GM10248 (cell line): ENCODE measurements around the gene TRIOBP.

Source experiments
- CTCF ChIA-PET: fragments of 300-600 bp; sonication (Branson Sonifier 250); formaldehyde crosslinking; extraction: SDS; loops from one replicate; lab custom pipeline; 2021; ENCODE audit warnings: antibody characterized with exemption; lab: Yijun Ruan, JAX
- POLR2A ChIA-PET: fragments of 350-650 bp; sonication (Branson Sonifier 250); formaldehyde crosslinking; extraction: SDS; loops from one replicate; lab custom pipeline; 2020; ENCODE audit warnings: antibody characterized with exemption; lab: Yijun Ruan, JAX
- DNase-seq: peaks from one replicate; pipeline ENCODE4 v3.0.0; 2012; ENCODE audit errors: extremely low spot score
- TF ChIP-seq, protein P1 (sequence below): IDR thresholded peaks from 2 replicates; pipeline ENCODE4 v1.5.1; 2012; ENCODE audit warnings: mild to moderate bottlenecking, low read depth; ENCODE audit errors: extremely low read depth, missing control alignments, control extremely low read depth

TRIOBP gene, protein sequence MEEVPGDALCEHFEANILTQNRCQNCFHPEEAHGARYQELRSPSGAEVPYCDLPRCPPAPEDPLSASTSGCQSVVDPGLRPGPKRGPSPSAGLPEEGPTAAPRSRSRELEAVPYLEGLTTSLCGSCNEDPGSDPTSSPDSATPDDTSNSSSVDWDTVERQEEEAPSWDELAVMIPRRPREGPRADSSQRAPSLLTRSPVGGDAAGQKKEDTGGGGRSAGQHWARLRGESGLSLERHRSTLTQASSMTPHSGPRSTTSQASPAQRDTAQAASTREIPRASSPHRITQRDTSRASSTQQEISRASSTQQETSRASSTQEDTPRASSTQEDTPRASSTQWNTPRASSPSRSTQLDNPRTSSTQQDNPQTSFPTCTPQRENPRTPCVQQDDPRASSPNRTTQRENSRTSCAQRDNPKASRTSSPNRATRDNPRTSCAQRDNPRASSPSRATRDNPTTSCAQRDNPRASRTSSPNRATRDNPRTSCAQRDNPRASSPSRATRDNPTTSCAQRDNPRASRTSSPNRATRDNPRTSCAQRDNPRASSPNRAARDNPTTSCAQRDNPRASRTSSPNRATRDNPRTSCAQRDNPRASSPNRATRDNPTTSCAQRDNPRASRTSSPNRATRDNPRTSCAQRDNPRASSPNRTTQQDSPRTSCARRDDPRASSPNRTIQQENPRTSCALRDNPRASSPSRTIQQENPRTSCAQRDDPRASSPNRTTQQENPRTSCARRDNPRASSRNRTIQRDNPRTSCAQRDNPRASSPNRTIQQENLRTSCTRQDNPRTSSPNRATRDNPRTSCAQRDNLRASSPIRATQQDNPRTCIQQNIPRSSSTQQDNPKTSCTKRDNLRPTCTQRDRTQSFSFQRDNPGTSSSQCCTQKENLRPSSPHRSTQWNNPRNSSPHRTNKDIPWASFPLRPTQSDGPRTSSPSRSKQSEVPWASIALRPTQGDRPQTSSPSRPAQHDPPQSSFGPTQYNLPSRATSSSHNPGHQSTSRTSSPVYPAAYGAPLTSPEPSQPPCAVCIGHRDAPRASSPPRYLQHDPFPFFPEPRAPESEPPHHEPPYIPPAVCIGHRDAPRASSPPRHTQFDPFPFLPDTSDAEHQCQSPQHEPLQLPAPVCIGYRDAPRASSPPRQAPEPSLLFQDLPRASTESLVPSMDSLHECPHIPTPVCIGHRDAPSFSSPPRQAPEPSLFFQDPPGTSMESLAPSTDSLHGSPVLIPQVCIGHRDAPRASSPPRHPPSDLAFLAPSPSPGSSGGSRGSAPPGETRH (N-terminal part only)

DNA sequence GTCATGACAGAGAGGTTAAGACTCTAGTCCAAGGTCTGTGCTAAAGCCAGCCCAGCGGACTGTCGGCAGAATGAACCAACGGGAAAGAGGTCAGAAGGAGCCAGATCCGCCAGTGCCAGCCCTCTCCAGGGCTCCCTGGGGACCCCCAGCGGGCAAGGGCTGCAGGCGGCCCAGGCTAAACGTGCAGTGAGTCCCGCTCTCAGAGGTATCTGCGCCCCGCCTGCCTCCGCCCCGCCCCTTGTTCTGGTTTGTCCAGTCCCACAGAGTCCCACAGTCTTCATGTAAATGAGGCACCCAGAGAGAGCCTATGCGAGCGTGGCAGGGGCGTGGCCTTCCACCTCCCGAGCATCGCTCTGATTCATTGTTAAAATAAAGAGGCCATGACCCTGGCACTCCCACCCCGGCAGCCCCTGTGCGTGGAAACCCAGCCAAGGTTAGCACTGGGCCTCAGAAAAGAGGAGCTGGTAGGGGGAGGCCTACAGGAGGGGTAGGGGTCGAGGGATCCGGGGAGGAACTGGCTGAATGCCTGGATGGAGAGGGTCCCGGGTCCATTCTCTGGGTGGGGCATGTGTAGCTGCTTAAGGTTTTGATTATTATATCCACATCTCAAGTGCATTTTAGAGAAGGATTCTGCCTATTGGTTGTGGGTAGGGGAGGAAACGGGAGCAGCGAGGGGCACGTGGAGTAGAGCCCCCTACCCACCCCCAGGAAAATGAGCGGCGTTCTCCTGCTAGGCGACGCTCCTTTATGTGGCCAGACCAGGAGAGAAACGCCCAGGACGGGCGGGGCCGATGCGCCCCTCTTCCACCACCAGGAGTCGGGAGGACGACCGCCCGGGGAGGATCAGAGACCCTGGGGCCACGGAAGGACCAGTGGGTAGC lies at the start of gene TRIOBP:
Gene TRIOBP, plus strand, starts transcription at position 392 of the 881 bp plus-strand sequence. CDS start 4,318 bp downstream, outside the sequence.
- TF ChIP-seq, protein P1, sequence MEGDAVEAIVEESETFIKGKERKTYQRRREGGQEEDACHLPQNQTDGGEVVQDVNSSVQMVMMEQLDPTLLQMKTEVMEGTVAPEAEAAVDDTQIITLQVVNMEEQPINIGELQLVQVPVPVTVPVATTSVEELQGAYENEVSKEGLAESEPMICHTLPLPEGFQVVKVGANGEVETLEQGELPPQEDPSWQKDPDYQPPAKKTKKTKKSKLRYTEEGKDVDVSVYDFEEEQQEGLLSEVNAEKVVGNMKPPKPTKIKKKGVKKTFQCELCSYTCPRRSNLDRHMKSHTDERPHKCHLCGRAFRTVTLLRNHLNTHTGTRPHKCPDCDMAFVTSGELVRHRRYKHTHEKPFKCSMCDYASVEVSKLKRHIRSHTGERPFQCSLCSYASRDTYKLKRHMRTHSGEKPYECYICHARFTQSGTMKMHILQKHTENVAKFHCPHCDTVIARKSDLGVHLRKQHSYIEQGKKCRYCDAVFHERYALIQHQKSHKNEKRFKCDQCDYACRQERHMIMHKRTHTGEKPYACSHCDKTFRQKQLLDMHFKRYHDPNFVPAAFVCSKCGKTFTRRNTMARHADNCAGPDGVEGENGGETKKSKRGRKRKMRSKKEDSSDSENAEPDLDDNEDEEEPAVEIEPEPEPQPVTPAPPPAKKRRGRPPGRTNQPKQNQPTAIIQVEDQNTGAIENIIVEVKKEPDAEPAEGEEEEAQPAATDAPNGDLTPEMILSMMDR = peak; percentile 38

DNA sequence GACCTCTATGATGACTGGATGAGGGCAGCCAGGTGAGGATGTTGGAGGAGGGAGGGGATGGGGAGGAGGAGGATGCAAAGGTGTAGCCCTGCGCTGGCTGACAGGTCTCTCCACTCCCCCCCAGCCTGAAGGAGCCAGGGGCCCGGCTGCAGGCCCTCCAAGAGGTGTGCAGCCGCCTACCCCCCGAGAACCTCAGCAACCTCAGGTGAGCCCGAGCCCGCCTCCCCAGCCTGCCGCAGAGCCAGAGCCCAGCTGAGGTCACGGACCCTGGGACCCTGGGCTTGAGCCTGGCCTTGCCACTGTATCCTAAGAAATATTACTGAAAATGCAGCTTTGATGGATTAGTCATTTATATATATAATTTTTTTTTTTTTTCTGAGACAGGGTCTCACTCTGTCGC lies 49.5 kb upstream of the TRIOBP start:
- POLR2A ChIA-PET = no interaction called here
- DNase-seq = no peak
- TF ChIP-seq, protein P1 = no peak
- CTCF ChIA-PET = interaction anchor here (1.5 to 10.4 kb wide), 2 partner anchors 11 to 18 kb away, joined by 7 to 248 read pairs; partner anchors contain the start of gene PDXP

More for the DNA sequence above, at the start of gene TRIOBP:
- POLR2A ChIA-PET = no interaction called here
- peak; percentile 86 for DNase-seq
- CTCF ChIA-PET = interaction anchor here (1.1 to 5.0 kb wide), 7 partner anchors 14 to 90 kb away, joined by 3 to 27 read pairs (median 4); no protein-coding TSS in a partner anchor

DNA sequence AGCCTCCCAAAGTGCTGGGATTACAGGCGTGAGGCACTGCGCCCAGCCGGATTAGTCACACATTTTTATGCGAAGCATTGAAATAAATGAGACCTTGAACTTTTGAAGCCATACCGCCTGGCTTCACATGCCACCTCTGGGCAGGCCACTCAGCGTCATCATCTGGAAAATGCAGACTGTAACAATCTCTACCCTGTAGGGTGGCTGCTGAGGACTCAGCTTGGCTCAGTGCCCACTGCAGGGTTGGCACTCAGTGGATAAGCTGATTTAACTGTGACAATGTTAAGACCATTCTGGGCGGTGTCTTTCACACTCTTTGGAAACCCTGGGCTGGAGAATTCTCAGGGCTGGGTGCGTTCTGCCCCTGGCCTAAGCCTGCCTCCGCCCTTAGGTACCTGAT lies 48.9 kb upstream of the TRIOBP start:
- CTCF ChIA-PET = interaction anchor here (0.9 to 10.4 kb wide), 4 partner anchors 10 to 33 kb away, joined by 3 to 248 read pairs (median 6); partner anchors contain the start of genes LGALS1 and PDXP
- TF ChIP-seq, protein P1 = no peak
- DNase-seq = no peak
- POLR2A ChIA-PET = no interaction called here

DNA sequence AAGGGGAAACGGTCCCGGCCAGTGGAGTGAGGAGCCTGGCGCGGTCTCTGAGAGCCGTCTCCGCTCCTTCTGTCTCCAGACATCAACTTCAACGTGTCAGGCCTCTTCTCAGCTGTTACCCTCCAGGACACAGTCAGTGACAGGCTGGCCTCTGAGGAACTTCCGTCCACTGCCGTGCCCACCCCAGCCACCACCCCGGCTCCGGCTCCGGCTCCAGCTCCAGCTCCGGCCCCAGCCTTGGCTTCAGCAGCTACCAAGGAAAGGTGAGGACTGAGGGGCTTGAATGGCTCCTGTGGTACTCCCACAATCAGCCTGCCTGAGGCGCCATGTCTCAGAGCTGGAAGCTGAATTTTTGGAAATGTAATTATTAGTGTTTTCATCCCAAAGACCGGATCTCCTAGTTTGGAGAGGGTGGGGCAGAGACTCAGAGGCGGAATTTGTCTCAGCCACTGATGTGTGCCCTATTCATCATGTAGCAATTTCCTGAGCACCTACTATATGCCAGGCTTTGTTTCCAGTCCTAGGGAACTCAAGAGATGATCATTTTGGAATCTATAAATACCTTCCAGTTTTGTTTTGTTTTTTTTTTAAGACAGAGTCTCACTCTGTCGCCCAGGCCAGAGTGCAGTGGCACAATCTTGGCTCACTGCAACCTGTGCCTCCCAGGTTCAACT lies 46.2 kb upstream of the TRIOBP start:
- ChIA-PET CTCF (interaction anchor here (0.8 to 1.1 kb wide), 2 partner anchors 23 to 31 kb away, joined by 3 read pairs; no protein-coding TSS in a partner anchor), POLR2A (no interaction called here)
- TF ChIP-seq, protein P1 = no peak
- DNase-seq = no peak

DNA sequence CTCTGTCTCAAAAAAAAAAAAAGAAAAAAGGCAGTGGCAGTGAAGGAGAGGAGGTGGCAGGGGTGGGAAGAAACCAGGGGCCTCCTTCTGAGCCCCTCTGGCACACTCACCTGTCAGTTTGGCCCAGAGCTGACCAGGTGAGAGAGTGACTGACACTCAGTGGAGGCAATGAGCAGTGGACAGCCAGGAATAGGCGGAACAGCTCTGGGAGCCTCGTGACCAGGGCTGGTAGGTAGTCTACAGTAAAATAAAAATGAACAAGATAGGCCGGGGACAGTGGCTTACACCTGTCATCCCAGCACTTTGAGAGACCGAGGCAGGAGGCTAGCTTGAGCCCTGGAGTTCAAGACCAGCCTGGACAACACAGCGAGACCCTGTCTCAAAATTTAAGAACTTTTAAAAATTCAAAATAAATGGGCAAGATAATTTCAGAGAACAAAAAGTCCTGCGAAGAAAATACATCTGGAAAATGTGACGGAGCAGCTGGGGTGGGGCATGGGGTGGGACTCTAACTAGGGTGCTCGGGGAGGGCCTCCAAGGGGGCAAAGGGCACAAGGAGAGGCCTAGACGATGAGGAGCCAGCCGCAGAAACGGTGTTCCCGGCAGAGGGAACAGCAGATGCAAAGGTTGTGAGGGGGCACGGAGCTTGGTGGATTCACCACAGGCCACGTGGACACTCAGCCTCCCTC lies 42.1 kb upstream of the TRIOBP start:
- ChIA-PET POLR2A (no interaction called here), CTCF (interaction anchor here (1.2 to 21.9 kb wide), 3 partner anchors 12 to 48 kb away, joined by 3 to 315 read pairs (median 179); partner anchors contain the start of genes LGALS1 and NOL12)
- TF ChIP-seq, protein P1 = no peak
- no peak for DNase-seq
